GM21423 (cell line): ENCODE measurements around the gene PLEKHA1.

Experiments used
- ATAC-seq: cut with Tn5 transposase; IDR thresholded peaks from one replicate; pipeline ENCODE4 v1.9.1; 2021; ENCODE audit warnings: mild to moderate bottlenecking, moderate library complexity; ENCODE audit not compliant: unreplicated experiment

Gene PLEKHA1

DNA sequence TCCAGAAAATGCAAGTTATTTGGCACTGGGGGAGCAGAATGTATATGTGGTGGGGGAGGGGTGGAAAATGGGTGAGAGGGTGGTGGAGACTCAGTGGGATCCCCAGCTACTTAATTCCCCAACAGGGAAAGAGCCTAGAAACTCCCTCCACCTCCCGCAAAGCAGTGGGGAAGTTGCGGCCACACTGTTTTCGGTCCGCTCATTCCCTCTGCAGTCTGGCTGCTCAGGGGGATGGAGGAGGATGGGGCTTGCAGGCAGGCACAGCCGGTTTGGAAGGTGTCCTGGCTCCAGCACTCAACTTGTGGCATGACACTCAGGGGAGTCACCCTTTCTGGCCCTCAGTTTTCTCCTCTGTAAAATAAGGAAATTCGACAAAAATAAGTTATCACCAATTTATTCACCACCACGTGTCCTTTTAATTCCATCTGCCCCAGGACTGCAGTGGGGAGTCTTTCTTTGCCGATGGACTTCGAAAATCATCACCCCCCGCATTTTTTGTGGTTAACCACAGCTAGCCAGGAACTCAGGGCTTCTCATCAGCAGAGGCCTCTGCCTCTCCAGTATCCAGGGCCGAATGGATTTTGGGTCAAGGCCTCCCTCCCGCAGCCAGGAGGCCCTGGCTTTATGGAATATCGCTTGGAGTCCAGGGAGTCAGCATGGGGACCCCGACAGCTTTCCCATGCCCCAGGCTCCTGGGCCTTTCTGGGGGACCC lies 85.2 kb downstream of the PLEKHA1 start:
- no peak for ATAC-seq

DNA sequence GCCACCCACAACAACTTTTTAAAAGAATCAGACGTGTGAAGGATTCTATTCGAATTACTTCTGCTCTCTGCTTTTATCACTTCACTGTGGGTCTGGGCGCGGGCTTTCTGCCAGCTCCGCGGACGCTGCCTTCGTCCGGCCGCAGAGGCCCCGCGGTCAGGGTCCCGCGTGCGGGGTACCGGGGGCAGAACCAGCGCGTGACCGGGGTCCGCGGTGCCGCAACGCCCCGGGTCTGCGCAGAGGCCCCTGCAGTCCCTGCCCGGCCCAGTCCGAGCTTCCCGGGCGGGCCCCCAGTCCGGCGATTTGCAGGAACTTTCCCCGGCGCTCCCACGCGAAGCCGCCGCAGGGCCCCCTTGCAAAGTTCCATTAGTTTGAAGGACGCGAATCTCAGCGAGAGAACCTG lies 86.4 kb downstream of the PLEKHA1 start:
- no peak for ATAC-seq

- ATAC-seq = no peak
These were observed 86.8 kb downstream of the PLEKHA1 start, which contains the start of gene HTRA1 for GRCh38 chr10:122461367-122461728. HTRA1 (plus strand) TSS chr10:122461553; CDS start chr10:122461653, 100 bp downstream.

GRCh38 chr10:122461729-122462532 lies 87.4 kb downstream of the PLEKHA1 start:
- no peak for ATAC-seq

GRCh38 chr10:122462533-122463465 lies 88.3 kb downstream of the PLEKHA1 start:
- ATAC-seq = no peak

- no peak for ATAC-seq
These were observed 89.2 kb downstream of the PLEKHA1 start for GRCh38 chr10:122463466-122464249.

DNA sequence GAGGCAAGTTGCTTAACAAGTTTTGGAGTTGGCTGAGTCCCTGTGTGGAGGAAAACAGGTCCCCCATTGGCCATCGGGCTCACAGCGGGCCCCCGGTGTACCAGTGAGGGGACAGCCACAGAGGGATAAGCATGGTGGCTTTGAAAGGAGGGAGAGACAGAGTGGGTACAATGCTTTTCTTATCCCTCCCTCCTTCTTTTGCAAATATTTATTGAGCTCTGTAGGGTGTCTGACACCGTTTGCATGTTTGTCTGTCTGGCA lies 89.7 kb downstream of the PLEKHA1 start:
- no peak for ATAC-seq

GRCh38 chr10:122464586-122464985 lies 90.1 kb downstream of the PLEKHA1 start:
- no peak for ATAC-seq

DNA sequence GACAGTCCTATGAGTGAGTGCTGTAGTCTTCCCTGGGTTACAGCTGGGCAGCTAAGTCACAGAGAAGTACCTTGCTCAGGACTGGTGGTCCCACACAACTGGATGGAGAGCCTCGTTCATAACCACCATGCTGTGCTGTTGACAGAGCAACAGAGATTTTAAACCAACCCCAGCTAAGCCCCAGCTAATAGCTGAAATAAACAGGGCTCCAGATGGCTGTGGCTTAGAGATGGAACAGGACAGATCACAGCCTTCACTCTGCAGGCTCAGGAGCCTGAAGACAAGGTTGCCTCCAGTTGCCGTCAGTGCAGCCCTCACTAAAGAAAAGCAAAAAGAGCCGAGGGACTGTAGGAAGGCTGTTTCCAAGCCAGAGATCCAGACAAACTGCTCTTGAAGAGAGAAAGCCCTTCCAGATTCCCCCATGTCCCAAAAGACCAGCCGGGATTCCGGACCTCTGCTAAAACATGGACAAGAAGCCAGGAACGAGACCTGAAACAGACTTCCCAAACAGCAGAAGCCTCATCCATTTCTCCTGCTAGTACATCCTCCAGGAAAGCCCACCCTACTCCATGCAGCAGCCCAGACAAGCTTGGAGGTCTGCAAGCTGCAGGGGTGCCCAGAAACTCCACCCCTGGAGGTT lies 91.0 kb downstream of the PLEKHA1 start:
- ATAC-seq = no peak

- ATAC-seq = no peak
These were observed 92.5 kb downstream of the PLEKHA1 start for GRCh38 chr10:122466951-122467381.

DNA sequence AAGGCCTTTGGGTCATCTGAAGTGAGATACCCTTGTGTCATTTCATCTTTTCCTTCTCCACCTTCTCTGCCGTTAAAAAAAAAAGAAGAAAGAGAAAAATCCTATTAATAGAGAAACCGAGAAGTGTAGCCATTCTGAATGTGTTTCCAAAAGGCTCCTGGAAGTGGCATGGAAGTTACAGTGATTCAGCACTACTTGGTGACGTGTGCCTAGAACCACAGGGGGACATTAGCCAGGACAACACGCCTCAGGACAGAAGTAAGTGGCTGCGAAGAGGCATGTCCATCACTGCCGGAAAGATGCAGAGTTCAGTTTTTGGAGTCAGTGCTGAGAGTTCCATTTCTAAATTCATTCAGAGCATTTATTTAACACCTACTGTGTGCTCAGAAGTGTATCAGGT lies 93.2 kb downstream of the PLEKHA1 start:
- ATAC-seq = no peak

DNA sequence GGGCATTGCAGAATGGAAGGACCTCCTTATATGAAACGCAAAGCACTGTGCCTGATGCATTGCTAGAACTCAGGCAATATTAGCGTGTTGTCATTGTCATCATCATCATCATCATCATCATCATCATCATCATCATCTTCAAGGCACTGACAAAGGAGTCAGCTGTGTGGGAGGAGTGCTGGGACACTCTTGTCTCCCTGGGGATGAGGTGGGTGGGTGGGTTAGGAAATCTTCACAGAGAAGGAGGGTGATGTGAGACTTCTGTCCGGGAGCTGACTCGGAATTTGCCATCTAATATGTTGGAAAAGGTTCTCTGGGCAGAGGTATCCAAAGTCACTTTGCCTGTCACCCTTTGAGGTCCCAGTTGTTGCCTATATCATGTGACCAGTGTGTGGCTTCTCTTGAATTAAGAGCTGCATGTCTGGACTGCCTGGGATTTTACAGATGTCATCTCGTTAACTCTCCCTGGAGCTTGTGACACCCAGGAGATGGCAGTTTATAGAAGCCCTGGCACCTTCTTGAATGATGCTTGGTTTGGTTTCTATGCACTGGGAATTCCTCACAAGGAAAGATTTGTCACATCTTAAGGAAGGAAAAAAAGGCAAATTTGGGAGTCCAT lies 93.9 kb downstream of the PLEKHA1 start:
- ATAC-seq = no peak

- ATAC-seq = no peak
These were observed 94.6 kb downstream of the PLEKHA1 start for GRCh38 chr10:122468926-122469781.

DNA sequence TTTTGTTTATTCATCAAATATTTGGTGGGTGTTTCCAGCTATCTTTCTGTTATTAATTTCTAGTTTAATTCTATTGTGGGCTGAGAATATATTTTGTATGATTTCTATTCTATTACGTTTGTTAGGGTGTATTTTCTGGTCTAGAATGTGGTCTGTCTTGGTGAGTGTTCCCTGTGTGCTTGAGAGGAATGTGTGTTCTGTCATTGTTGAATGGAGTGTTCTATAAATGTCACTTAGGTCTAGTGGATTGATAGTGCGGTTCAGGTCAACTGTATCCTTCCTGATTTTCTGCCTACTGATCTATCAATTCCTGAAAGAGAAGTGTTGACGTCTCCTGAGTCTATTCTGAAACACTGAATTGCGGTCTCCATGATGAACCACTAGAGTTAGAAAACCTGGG lies 95.3 kb downstream of the PLEKHA1 start:
- ATAC-seq = no peak

DNA sequence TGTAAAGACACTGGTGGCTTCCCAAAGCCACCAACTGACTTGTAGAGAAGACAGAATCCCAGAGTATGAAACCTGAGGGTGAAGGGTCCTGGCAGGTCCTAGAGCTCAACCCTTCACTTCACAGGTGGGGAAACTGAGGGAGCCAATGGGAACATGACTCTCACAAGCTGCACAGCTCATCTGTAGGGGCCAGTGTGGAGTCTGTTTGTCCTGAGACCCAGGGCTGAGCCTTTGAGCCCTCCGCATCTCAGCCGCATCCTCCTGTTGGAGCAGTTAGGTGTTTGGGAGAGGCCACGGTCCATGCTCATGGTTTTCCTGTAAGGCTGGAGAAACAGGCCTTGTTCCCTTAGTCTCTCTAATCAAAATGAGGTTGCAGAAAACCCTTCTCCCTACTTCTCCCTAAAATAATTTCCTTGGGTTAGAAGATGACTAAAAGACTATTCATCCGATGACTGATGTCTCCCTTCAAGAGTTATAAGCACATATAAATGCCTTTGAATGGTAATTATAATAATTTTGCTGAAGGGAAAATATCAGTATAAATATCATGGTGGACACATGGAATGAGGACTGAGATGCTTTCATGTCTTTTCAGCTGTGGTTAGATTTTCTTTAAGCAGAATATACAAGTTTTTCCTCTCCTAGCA lies 97.1 kb downstream of the PLEKHA1 start:
- ATAC-seq = no peak

- no peak for ATAC-seq
These were observed 98.6 kb downstream of the PLEKHA1 start for GRCh38 chr10:122473116-122473515.

DNA sequence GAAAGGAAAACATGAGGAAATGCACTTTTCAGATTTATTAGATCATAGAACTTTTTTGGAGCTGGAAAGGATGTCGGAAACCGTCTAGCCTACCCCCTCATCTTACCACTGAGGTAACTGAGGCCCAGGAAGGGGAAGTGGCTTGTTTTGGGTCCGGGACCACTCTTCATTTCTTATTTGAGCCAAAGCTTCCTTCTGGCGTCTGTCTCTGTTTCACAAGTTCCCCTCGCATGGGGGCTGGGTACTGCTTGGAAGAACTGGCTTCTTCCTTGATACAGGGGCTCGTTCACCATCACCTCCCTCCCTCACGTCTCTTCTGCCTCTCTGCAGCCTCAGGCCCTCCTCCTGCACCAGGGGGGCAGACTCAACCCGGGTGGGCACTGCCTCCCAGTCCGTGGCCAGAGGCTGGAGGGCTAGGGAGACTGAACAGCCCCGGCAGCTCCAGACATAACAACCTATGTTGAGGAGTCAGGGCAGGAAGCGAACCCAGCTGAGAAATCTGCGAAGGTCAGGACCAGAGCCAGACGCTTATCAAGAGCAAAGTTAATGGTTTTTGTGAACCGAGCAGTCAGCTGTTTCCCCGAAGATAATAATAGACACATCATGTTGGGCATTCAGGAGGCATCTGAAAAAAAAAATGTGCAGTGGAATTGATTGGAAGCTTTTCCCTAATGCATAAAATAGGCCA lies 99.8 kb downstream of the PLEKHA1 start:
- no peak for ATAC-seq

DNA sequence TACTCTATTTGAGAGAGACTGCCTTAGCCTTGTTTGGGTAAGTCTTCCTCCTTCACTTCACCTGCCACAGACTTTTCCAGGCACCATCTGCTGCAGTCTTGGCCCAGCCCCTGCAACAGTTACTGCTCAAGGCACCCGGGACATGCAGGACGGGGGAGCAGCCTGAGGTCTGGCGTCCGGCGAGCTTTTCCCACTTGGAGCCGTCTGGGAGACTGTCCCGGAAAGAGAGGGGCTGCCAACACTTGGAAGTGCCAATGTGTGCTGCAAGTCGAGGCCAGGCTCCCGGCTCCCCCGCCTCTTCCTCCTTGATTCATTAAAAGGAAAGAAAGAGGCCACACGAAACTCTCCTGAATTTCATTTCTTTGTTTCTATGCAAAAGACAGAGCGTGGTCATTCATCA lies 100.6 kb downstream of the PLEKHA1 start:
- no peak for ATAC-seq
